ENCODE results near the gene GASK1A.
"Not testable (repeated sequence)": the region's sequence is repeated elsewhere in the genome, so short reads cannot be mapped to it uniquely, and the experiment has no call there.

GASK1A gene

DNA sequence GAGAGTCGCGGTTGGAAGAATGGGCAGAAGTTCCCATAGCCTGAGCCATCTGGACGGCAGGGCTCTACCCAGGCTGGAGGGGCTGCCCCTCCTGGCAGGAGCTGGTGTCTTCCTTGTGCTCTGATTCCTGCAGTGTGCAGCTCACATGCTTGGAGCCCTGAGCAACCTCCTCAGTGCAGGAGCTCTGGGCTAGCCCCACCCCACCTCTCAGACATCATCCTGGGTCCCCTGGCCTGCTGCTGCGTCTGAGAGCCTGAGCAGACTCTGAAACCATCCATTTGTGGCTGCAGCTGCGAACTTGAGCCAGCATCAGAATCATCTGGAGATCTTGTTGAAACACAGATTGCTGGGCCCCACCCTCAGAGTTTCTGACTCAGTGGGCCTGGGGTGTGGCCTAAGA is 84.0 kb downstream of the GASK1A start:
- no peak for DNase-seq

GRCh38 chr3:43070670-43071069 is 91.6 kb downstream of the GASK1A start:
- DNase-seq = not testable (repeated sequence)

DNA sequence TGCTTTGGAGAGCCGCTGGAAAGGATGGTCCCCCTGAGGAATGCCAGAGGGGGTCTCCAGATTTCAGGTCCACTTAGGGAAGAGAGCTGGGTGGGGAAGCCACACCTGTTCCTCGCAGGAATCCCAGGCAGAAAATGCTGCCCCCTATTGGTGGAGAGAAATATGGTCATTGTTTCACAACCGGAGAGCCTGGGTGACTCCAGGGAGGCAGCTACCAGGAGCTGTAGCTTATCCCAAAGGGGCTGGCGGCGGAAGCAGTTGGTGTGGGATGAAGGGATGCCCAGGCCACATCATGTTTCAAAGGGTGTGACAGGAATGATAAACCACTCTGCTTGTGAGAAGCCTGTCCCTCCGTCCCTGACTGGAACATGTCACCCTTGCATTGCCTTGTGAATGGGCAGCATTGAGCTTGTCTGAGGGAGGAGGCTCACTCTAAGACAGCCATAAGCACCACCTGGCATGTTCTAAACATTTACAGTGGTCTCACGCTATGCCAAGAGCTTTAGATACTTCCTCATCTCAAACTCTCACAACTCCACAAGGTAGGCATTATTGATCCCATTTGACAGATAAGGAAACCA is 92.3 kb downstream of the GASK1A start:
- no peak for DNase-seq

GRCh38 chr3:43072361-43072760 is 93.2 kb downstream of the GASK1A start:
- DNase-seq = no peak

GRCh38 chr3:43073116-43073835 is 94.2 kb downstream of the GASK1A start:
- no peak for DNase-seq

- DNase-seq = no peak
Observed at GRCh38 chr3:43073836-43074220, 94.7 kb downstream of the GASK1A start.

DNA sequence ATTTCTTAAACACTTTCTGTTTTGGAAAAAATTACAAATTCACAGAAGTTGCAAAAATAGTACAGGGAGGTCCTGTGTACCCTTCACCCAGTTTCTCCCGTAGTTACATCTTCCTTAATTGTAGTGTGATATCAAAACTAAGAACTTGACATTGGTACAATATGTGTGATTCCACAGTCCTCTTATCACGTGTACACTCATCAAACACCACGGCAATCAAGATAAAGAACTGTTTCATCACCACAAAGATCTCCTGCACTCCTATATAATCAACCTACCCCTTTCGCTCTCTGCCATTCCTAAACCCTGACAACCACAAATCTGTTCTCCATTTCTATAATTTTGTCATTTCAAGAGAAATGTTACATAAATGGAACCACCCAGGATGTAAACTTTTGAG is 95.4 kb downstream of the GASK1A start:
- DNase-seq = peak in 1 of 5 experiments; percentile 35

GRCh38 chr3:43074901-43075689 is 96.0 kb downstream of the GASK1A start:
- no peak for DNase-seq

DNA sequence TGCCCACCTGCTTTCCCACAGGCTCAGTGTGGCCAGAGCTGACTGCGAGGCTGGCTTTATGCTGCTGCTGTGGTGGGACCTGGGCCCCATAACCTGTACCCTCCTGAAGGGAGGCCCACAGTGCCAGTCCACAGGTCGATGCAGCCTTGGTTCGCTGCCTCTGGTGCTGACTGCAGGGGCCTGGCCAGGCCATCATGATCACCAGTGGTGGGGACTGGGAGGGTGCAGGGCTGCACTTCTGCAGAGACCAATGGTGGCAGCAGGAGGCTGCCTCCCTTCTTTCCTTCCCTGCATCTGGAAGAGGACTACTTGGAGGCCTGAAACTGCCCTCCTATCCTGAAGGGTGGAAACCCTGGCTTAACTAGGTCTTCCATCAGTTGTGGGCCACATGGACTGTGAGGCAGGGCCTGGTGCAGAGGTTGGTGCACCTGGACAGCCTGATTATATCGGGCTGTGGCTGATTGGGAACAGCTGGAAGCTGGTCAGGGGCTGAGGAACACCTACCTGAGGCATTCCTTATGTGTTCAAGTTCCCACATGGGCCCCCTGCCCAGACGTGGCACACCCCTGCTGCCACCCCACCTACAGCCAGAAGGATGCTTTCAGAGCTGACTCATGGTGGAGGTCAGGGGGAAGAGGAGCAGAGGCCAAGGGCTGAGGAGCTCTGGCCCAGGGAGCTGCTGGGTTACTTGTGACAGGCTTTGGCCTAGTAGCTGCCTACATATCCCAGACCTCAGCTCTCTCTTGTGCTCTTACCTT is 97.0 kb downstream of the GASK1A start:
- DNase-seq = no peak

DNA sequence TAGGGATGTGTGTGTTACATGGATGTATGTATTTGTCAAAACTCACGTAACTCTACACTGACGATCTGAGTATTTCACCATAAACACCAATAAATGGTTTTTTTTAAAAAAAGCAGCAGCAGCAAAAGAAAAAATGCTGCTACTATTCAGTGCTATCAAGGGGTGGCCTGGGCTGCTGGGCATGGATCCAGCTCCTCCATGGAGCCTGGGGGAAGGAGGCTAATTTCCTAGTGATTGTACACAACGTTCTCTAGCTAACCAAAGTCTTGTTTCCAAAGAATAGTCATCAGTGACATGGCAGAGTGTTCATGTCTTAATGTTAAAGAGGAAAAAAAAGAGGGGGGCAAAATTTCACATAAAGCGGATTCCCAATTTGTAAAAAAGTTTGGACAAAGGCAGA is 97.7 kb downstream of the GASK1A start:
- DNase-seq = no peak

DNA sequence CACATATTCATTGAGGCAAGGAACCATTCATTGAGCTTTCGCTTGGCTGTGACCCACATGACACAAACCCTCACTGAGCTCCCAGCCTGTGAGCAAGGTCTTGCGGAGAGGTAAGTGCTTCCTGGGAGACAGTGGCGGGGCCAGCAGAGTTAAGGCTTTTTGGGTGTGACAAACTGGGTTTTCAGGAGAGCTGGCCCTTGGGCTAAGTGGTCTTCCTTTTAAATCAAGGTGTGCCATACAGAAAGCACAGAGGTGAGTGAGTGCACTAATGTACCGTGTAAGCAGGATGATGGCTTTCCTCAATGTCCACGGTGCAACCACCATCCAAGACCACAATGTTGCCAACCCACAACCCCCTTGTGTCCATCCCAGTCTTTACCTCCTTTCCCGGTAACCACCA is 98.2 kb downstream of the GASK1A start:
- DNase-seq = no peak

DNA sequence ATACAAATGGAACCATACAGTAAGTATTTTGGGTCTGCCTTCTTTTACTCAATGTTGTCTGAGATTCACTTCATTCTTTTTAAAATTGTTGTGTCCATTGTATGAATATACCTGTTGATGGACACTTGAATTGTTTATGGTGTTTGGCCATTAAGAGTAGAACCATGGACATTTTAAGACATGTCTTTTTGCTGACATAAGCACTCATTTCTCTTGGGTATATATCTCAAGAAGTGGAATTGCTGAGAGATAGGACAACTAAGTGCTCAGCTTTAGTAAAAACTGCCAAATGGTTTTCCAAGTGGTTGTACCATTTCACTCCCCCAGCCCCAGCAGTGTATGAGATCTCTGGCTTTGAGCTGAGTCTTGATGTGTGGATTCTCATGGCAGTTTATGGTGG is 98.6 kb downstream of the GASK1A start:
- no peak for DNase-seq

GRCh38 chr3:43079536-43080332 is 100.6 kb downstream of the GASK1A start:
- no peak for DNase-seq

- no peak for DNase-seq
Observed at GRCh38 chr3:43080726-43081568, 101.8 kb downstream of the GASK1A start.

GRCh38 chr3:43081796-43082195 is 102.7 kb downstream of the GASK1A start:
- no peak for DNase-seq

DNA sequence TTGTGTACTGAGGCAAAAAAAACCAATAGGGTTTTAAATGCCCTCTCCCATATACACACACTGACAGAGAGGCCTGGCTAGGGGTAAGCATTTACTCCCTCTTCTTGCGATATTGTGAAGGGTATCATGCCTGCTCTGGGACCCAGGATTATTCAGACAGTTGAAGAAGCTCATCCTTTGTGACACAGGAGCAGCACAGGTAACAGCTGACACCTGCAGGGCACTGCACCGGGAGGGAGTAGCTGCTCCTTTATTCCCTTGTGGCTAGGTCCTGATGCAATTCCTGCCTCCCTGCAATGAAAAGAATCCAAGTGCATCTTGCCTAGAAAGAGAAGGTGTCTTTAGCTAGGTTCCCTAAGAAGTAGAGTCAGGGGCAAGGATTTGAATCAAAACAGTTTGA is 103.3 kb downstream of the GASK1A start:
- no peak for DNase-seq

DNA sequence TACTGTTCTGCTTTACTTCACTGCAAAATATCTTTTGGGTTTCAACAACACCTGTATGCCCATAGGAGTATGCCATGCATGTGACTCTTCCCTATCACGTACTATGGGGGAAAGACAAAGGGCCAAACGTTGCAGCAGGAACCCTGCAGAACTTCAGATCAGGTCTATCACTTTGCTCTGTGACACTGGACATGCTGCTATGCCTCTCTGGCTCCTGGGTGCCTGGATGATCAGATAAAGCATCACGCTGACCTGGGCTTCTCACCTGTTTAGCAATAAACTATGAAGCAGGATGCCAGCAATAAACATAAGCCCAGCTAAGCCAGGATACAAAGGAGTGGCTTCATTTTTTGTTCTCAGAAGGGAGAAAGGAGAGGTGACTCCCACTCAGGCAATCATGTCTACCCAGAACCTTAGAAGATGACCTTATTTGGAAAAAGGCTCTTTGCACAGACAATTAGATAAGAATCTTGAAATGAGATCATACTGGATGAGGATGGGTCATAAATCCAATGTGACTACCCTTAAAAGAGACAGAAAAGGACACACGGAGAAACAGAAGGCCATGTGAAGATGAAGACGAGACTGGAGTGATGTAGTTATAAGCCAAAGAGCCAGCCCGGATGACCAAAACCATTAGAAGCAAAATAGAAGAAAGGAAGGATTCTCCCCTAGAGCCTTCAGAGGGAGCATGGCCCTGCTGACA is 107.5 kb downstream of the GASK1A start:
- DNase-seq = no peak

GRCh38 chr3:43087249-43087776 is 108.2 kb downstream of the GASK1A start:
- DNase-seq = no peak

DNA sequence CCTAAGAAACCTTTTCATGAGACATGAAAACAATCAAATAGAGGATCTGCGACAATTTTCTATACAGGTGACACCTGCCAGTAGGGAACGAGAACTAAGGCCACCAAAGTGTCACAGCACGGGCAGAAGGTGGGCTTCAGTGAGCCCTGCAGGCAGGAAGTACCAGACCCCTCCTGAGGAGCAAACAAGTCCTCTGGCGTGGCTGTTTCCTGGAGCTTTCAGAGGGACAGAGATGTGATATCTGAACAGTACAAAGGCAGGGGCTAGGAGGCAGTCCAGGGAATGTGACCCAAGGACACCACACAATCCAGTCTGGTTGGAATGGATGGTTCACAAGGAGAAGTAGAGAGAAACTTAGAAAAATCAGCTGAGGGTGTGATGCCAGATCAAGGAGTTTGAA is 110.0 kb downstream of the GASK1A start:
- no peak for DNase-seq

GRCh38 chr3:43090238-43090637 is 111.1 kb downstream of the GASK1A start:
- DNase-seq = no peak
